PC-9 (cell line): ENCODE data around the gene MMP19. TPM values are rescaled to one million over a fixed set of nuclear protein-coding genes. Genes with fewer than 3 reads are reported as not detected.

Experiments
- Bru-seq: library from RNA; stranded (reverse); fragments of 400-500 nt; gene quantifications from one replicate; lab custom pipeline; 2021; lab: Mats Ljungman, UMichigan
- BruChase-seq, 2 experiments: library from RNA; stranded (reverse); fragments of 400-500 nt; gene quantifications; one replicate each; lab custom pipeline; 2021; lab: Mats Ljungman, UMichigan
- BruUV-seq: library from RNA; stranded (reverse); fragments of 400-500 nt; replicated peaks from 2 replicates; lab custom pipeline; 2021; lab: Mats Ljungman, UMichigan
- CTCF ChIA-PET: fragments of 300-600 bp; sonication (Branson Sonifier 250); formaldehyde crosslinking; loops from one replicate; lab custom pipeline; 2022; ENCODE audit warnings: antibody characterized with exemption; lab: Charles Lee
- POLR2A ChIA-PET: fragments of 300-600 bp; sonication (Branson Sonifier 250); formaldehyde crosslinking; loops from one replicate; lab custom pipeline; 2022; ENCODE audit warnings: antibody characterized with exemption; ENCODE audit not compliant: unreplicated experiment; lab: Charles Lee
- DNase-seq, 2 experiments: peaks; one replicate each; pipeline versions ENCODE4 v3.0.0 to v3.0.0-alpha.2; 2015 to 2022; ENCODE audit warnings: mixed read lengths in 1 of 2
- H2AFZ ChIP-seq: fragments of 200-600 bp; sonication (generic); 2 replicates; pipeline ENCODE4 v1.8.1; 2017; ENCODE audit warnings: antibody characterized with exemption
- H3F3A ChIP-seq: fragments of 200-600 bp; sonication (generic); 2 replicates; pipeline ENCODE4 v1.8.1; 2017; ENCODE audit warnings: antibody characterized with exemption, mild to moderate bottlenecking, low read depth; ENCODE audit not compliant: insufficient read depth
- H3K27ac ChIP-seq: fragments of 200-600 bp; sonication (generic); 2 replicates; pipeline ENCODE4 v1.6.1; 2016; ENCODE audit warnings: mixed run types
- H3K27me3 ChIP-seq: fragments of 200-600 bp; sonication (generic); 2 replicates; pipeline ENCODE4 v1.6.1; 2016; ENCODE audit warnings: low read depth, mixed run types; ENCODE audit not compliant: insufficient read depth
- H3K36me3 ChIP-seq: fragments of 200-600 bp; sonication (generic); 2 replicates; pipeline ENCODE4 v1.6.1; 2016; ENCODE audit warnings: low read depth, mixed run types
- H3K4me1 ChIP-seq: fragments of 200-600 bp; sonication (generic); replicated peaks from 2 replicates; pipeline ENCODE4 v1.6.1; 2016; ENCODE audit warnings: mixed run types; ENCODE audit not compliant: insufficient read depth
- H3K4me2 ChIP-seq: fragments of 200-600 bp; sonication (generic); 2 replicates; pipeline ENCODE4 v1.6.1; 2017; ENCODE audit warnings: mixed run types
- H3K4me3 ChIP-seq: fragments of 200-600 bp; sonication (generic); 2 replicates; pipeline ENCODE4 v1.6.1; 2016; ENCODE audit warnings: mixed run types
- H3K79me2 ChIP-seq: fragments of 200-600 bp; sonication (generic); 2 replicates; pipeline ENCODE4 v1.6.1; 2017; ENCODE audit warnings: low read depth, mixed run types
- H3K9me2 ChIP-seq: fragments of 200-600 bp; sonication (generic); 2 replicates; pipeline ENCODE4 v1.8.1; 2017; ENCODE audit warnings: mild to moderate bottlenecking; ENCODE audit not compliant: insufficient read depth
- H3K9me3 ChIP-seq: fragments of 200-600 bp; sonication (generic); 2 replicates; pipeline ENCODE4 v1.8.1; 2016; ENCODE audit warnings: low read depth; ENCODE audit not compliant: insufficient read depth
- H4K20me1 ChIP-seq: fragments of 200-600 bp; sonication (generic); 2 replicates; pipeline ENCODE4 v1.8.1; 2017; ENCODE audit not compliant: insufficient read depth
- CTCF ChIP-seq: fragments of 200-600 bp; sonication (generic); conservative IDR thresholded peaks from 2 replicates; pipeline ENCODE4 v1.6.1; 2017; ENCODE audit warnings: mixed run types, antibody characterized with exemption, mild to moderate bottlenecking, moderate library complexity
- EZH2 ChIP-seq: fragments of 200-600 bp; sonication (generic); IDR thresholded peaks from 2 replicates; pipeline ENCODE4 v1.8.0; 2017; ENCODE audit warnings: antibody characterized with exemption, low read depth
- intact Hi-C: fragments of 100-400 bp; cut with micrococcal nuclease; formaldehyde crosslinking; loops from one replicate; pipeline ENCODE4 v1.10.0; 2022; ENCODE audit not compliant: unreplicated experiment
- long read RNA-seq: library from polyadenylated mRNA; stranded (forward); transcript quantifications from one replicate; pipeline ENCODE4 v2.0.0, GENCODE V29; 2022
- total RNA-seq: library from RNA; stranded (reverse); gene quantifications from 2 replicates; pipeline ENCODE4 v1.2.3, GENCODE V29; 2021

The MMP19 gene
- total RNA-seq (0.60 and 0.83 TPM in 2 replicates), Bru-seq, nascent RNA (percentile 25 among the genes with signal in this experiment), BruChase-seq, experiment 1, labeled RNA remaining after a 2-hour chase (percentile 31 among the genes with signal in this experiment), BruChase-seq, experiment 2, labeled RNA remaining after a 6-hour chase (percentile 26 among the genes with signal in this experiment)
- long read RNA-seq, result 0 reads

- DNase-seq, result peak in 1 of 2 experiments; percentile 41
- no peaks in the 10 kb centered on the region for H3K79me2 ChIP-seq
- H3K9me3 ChIP-seq, result no peaks in the 10 kb centered on the region
- intact Hi-C loops, result no loop called here
- H3F3A ChIP-seq, result peaks cover 7% of the 10 kb centered on the region; the same call in 1 of the 2 replicates
- H3K9me2 ChIP-seq, result no peaks in the 10 kb centered on the region
- no peak within 1 kb of the TSS for H2AFZ ChIP-seq
- ChIA-PET POLR2A (interaction anchor here (0.6 kb wide), 2 partner anchors 25 to 64 kb away, joined by 4 read pairs; partner anchors contain the start of gene ORMDL2), CTCF (interaction anchor here (0.7 kb wide), 1 partner anchor 148 kb away, joined by 4 read pairs; no protein-coding TSS in a partner anchor)
- H3K27ac ChIP-seq, result no peak within 1 kb of the TSS
- TF ChIP-seq CTCF (no peak), EZH2 (no peak)
- no peaks in the 10 kb centered on the region for H3K36me3 ChIP-seq
- no TSS peak for BruUV-seq
- H3K4me3 ChIP-seq, result peak within 1 kb of the TSS; percentile 20; the same call in 1 of the 2 replicates
- no peaks in the 10 kb centered on the region for H3K27me3 ChIP-seq
- H3K4me2 ChIP-seq, result peak within 1 kb of the TSS; percentile 55
- no peaks in the 10 kb centered on the region for H4K20me1 ChIP-seq
- peaks cover 33% of the 10 kb centered on the region for H3K4me1 ChIP-seq
Observed at GRCh38 chr12:55842681-55843429, at the start of gene MMP19. Gene MMP19 (minus strand): TSS chr12:55842936. CDS start chr12:55842830, 106 bp downstream.

- no peaks in the 10 kb centered on the region for H3K9me2 ChIP-seq
- TF ChIP-seq EZH2 (no peak), CTCF (no peak)
- no peaks in the 10 kb centered on the region for H3K79me2 ChIP-seq
- H3K27me3 ChIP-seq, result no peaks in the 10 kb centered on the region
- H3K4me2 ChIP-seq, result no peak overlapping the region
- no TSS peak for BruUV-seq
- ChIA-PET POLR2A (no interaction called here), CTCF (no interaction called here)
- intact Hi-C loops, result no loop called here
- DNase-seq, result no peak
- no peak overlapping the region for H3K4me3 ChIP-seq
- H3K4me1 ChIP-seq, result no peaks in the 10 kb centered on the region
- H4K20me1 ChIP-seq, result no peaks in the 10 kb centered on the region
- no peak overlapping the region for H2AFZ ChIP-seq
- no peaks in the 10 kb centered on the region for H3F3A ChIP-seq
- no peaks in the 10 kb centered on the region for H3K36me3 ChIP-seq
- no peaks in the 10 kb centered on the region for H3K9me3 ChIP-seq
- H3K27ac ChIP-seq, result no peak overlapping the region
Observed at GRCh38 chr12:55891310-55891709, 48.6 kb upstream of the MMP19 start.

GRCh38 chr12:55885113-55885512 lies 42.4 kb upstream of the MMP19 start:
- Histone ChIP-seq H3K9me3 (no peaks in the 10 kb centered on the region), H3K27me3 (no peaks in the 10 kb centered on the region), H3K9me2 (no peaks in the 10 kb centered on the region), H3F3A (peaks cover 6% of the 10 kb centered on the region; the same call in 1 of the 2 replicates), H3K79me2 (no peaks in the 10 kb centered on the region), H2AFZ (no peak overlapping the region), H3K4me2 (no peak overlapping the region), H4K20me1 (no peaks in the 10 kb centered on the region; the same call in 1 of the 2 replicates), H3K4me1 (0 out of 2 replicates have a peak, but pooled peaks cover 5% of the 10 kb centered on the region), H3K4me3 (no peak overlapping the region), H3K27ac (no peak overlapping the region), H3K36me3 (no peaks in the 10 kb centered on the region)
- CTCF ChIA-PET, result no interaction called here
- no TSS peak for BruUV-seq
- intact Hi-C loops, result no loop called here
- no peak for DNase-seq
- POLR2A ChIA-PET, result no interaction called here
- TF ChIP-seq EZH2 (no peak), CTCF (no peak)
